HG02885 (cell line): ENCODE measurements around the gene ABCA13.
A peak's percentile ranks its signal among the peaks of the same experiment; 100 is the strongest.
"Not testable (repeated sequence)": the region's sequence is repeated elsewhere in the genome, so short reads cannot be mapped to it uniquely, and the experiment has no call there.

Experiments used
- ATAC-seq: cut with Tn5 transposase; IDR thresholded peaks from one replicate; pipeline ENCODE4 v1.9.1; 2021; ENCODE audit warnings: mild to moderate bottlenecking; ENCODE audit not compliant: unreplicated experiment, poor library complexity

Gene ABCA13, protein sequence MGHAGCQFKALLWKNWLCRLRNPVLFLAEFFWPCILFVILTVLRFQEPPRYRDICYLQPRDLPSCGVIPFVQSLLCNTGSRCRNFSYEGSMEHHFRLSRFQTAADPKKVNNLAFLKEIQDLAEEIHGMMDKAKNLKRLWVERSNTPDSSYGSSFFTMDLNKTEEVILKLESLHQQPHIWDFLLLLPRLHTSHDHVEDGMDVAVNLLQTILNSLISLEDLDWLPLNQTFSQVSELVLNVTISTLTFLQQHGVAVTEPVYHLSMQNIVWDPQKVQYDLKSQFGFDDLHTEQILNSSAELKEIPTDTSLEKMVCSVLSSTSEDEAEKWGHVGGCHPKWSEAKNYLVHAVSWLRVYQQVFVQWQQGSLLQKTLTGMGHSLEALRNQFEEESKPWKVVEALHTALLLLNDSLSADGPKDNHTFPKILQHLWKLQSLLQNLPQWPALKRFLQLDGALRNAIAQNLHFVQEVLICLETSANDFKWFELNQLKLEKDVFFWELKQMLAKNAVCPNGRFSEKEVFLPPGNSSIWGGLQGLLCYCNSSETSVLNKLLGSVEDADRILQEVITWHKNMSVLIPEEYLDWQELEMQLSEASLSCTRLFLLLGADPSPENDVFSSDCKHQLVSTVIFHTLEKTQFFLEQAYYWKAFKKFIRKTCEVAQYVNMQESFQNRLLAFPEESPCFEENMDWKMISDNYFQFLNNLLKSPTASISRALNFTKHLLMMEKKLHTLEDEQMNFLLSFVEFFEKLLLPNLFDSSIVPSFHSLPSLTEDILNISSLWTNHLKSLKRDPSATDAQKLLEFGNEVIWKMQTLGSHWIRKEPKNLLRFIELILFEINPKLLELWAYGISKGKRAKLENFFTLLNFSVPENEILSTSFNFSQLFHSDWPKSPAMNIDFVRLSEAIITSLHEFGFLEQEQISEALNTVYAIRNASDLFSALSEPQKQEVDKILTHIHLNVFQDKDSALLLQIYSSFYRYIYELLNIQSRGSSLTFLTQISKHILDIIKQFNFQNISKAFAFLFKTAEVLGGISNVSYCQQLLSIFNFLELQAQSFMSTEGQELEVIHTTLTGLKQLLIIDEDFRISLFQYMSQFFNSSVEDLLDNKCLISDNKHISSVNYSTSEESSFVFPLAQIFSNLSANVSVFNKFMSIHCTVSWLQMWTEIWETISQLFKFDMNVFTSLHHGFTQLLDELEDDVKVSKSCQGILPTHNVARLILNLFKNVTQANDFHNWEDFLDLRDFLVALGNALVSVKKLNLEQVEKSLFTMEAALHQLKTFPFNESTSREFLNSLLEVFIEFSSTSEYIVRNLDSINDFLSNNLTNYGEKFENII (N-terminal part only)

DNA sequence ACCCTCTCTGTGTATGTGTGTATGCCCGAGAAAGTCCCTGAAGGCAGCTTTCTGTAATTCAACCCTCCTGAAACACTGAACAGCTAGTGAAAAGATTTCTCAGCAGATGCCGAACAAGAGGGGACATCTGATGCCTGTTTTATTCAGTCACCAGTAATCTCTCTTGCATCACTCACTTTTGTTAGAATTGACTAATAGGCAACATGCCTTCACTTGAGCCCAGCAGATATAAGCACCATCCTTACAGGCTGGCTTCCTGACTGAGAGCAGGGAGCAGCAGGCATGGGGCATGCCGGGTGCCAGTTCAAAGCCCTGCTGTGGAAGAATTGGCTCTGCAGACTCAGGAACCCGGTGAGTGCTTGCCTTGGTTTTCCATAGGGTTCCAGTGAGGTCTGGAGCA, at the start of gene ABCA13:
TSS of gene ABCA13 (plus strand) at position 257 of the 400 bp plus-strand sequence. CDS start at position 283, 26 bp downstream.
- no peak for ATAC-seq

DNA sequence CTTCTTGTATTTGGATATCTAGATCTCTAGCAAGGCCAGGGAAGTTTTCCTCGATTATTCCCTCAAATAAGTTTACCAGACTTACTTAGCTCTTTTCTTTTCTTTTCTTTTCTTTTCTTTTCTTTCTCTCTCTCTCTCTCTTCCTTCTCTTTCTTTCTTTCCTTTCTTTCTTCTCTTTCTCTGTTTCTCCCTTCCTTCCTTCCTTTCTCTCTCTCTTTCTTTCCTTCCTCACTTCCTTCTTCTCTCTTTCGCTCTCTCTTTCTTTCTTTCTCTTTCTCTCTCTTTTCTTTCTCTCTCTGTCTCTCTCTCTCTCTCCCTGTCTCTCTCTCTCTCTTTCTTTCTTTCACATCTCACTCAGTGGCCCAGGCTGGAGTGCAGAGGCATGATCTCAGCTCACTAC, 45.2 kb upstream of the ABCA13 start:
- ATAC-seq, result no peak

DNA sequence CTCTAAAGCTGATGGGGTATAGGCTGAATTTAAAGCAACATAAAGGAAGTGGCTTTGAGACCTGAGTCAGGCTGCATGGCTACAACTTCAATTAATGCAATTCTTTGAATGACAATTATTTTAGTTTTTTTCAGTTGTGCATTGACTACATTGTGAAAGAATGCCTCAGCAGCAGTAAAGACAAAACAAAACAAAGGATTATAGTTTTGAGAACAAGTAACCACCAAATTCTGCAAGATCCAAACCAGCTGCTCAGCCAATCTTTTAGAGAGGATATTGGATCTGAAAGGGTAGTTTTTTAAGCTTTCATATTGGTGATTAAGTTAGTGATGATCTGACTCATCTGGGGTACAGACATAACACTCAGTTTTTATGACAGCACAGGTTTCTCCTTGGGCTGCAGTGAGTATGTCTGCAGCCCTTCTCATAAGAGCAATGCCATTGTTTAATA, 40.6 kb upstream of the ABCA13 start:
- peak; percentile 80 for ATAC-seq

DNA sequence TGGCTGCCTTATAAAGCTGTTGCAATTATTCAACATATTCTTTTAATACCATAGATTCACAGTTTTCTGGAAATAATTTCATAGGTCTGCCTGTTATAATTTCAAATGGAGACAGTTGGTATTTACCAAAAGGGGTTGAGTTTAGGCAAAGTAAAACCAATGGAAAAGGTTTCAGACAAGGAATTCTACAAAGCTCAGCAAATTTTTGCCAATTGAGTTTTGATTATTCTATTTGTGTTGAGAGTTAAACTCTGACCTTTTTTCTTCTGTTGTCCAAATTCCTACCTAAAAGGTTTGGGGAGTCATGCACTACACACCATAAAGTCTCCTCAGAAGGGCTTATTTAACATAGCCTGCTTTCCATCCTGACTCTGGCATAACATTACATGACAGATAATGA, 38.5 kb upstream of the ABCA13 start:
- ATAC-seq, result no peak

DNA sequence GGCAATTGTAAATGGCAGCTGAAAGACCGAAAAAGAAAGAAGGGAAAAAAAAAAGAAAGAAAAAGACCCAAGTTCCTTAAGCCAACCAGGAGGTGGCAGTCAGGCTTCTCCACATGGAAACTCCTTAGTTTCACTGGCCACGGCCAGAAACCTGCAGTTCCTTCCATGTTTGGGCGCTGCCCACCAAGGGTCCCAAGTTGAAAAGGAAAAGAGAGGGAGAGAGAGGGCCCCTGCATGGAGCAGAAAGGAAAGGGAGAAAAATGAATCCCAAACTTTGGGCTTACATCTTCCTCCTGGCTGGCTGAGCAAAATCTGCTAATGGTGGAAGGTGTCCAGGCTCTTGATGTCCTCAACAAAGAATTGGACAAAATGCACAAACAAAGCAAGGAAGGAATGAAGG, 31.8 kb upstream of the ABCA13 start:
- no peak for ATAC-seq

DNA sequence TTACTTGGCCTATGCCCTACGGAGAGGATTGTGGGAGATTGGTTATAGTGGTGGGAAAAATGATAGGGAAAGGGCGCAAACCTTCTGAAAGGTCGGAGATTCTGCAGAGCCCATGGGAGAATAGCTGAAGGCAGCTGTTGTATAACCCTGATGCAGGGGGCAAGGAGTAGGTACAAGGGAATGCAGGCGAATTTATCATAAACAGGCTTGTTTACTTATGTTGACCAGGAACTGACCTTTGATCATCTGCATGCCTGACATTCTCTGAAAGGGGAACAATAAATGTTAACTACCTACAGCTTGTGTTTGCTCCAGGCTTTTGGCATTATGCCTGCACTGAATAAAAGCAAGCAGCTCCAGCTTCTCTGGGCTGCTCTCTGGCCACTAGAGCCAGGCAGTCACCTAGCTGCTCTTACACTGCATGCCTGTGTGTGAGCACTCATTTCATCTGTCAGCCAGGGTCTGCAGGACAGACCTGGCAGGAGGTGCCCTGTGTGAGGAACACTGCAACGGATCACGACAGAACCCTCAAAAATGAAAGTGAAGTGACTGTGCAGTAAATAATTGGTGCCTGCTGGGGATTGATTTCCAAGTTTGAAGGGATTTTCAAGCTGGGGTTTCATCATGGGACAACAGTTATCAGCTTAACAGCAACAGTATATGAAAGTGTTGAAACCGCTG, 31.1 kb upstream of the ABCA13 start:
- no peak for ATAC-seq

DNA sequence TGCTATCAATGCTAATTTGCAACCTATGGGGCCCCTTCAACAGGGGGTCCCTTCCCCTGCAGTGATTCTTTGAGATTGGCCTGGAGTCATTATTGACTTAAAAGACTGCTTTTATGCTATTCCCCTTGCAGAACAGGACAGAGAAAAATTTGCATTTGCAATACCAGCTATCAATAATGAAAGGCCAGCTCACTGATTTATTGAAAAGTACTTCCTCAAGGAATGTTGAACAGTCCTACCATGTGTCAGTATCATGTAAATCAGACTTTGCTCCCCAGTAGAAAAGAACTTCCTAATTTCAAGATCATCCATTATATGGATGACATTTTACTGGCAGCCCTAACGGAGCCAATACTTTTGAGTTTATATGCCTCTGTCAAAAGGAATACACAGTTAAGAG, 29.7 kb upstream of the ABCA13 start:
- no peak for ATAC-seq

DNA sequence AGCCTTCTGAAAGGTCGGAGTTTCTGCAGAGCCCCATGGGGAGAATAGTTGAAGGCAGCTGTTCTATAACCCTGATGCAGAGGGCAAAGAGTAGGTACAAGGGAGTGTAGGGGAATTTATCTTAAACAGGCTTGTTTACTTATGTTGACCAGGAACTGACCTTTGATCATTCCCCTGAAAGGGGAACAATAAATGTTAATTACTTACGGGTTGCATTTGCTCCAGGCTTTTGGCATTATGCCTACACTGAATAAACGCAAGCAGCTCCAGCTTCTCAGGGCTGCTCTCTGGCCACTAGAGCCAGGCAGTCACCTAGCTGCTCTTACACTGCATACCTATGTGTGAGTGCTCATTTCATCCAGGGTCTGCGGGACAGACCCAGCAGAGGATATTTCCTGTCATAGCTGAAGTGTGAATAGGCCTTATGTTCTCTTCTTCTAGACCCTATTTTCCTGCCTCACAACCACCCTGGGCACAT, 26.9 kb upstream of the ABCA13 start:
- no peak for ATAC-seq

DNA sequence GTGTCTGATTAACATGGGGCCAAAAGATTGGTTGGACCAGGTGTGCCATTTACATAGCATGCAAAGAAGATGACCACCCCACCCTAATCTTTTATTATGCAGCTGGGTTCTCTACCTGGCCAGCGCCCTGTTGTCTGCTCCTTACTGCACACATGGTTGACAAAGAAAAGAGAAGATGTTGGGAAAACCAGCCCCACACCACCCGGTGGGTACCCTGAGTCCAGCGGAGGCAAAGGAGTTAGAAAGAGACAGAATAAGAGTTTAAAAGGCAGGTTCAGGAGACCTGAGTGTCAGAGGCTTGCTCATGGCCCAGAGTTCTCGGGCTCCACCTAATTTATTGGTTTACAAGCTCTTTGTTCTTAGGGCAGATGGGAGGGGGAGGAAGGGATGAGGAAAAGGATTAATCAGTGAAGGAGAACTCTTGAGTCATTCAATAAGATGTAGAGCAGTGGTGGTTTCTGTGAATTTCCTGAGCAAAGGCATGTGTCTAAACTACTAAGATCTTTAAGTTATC, 24.1 kb upstream of the ABCA13 start:
- ATAC-seq, result no peak

DNA sequence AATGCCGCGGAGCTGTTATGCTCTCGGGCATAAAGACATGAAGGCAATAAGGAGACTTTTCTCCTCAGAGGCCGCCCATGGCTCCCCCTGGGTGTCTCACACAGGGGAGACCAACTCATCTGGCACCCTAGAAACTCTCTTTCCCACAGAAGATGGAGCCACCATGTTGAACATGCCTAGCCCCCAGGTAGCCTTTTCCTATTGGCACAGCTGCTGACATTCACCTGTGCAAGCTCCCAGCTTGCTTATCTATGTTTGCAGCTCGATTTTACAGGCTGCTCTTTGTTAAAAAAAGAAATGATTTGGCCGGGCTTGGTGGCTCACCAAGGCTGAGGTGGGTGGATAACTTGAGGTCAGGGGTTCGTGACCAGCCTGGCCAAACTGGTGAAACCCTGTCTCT, 23.6 kb upstream of the ABCA13 start:
- not testable (repeated sequence) for ATAC-seq

DNA sequence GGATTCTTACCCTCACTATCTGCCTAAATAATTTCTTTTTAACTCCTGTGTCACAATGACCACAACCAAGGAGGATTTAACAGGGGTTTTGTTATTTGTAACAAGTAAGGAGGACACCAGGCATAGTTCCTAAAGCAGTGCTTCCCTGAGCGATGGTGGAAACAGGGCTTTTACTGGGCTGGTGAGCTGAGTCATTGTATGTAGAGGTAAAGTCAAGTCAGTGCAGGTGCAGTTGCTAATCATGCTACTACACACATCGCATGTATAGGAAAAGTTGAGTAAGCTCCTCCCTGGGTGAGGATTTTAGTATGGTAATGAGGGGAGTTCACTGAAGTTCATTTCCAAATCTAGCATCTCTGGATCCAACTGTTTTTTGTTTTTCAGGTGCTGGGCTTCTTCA, 22.9 kb upstream of the ABCA13 start:
- ATAC-seq, result no peak

DNA sequence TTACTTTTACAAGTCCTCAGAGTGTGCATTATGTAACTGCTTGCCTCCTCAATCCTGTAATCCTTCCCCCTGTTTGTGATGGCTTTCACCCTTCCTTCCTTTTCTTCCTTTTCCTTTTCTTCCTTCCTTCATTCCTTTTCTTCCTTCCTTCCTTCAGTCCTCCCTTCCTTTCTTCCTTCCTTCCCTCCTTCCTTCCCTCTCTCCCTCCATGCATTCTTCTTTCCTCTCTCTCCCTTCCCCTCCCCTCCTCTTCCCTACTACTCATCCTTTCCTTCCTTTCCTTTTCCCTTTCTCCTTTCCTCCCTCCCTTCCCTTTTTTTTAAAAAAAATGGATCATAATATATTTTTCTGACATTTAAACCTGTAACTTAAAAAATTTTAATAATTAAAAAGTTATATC, 22.2 kb upstream of the ABCA13 start:
- no peak for ATAC-seq

DNA sequence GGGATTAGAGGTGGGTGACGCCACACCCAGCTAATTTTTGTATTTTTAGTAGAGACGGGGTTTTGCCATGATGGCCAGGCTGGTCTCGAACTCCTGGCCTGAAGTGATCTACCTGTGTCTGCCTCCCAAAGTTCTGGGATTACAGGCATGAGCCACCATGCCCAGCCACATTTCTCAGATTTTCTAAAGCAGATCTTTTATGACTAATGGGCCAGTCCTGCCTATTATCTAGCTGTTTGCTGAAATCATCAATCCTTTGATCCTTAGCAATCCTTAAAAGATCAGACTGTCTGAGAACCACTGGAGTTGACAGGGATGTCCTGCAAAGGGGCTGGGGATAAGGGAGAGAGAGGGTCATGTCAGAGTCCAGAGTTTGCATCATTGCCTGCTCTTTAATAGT, 21.2 kb upstream of the ABCA13 start:
- ATAC-seq, result no peak

DNA sequence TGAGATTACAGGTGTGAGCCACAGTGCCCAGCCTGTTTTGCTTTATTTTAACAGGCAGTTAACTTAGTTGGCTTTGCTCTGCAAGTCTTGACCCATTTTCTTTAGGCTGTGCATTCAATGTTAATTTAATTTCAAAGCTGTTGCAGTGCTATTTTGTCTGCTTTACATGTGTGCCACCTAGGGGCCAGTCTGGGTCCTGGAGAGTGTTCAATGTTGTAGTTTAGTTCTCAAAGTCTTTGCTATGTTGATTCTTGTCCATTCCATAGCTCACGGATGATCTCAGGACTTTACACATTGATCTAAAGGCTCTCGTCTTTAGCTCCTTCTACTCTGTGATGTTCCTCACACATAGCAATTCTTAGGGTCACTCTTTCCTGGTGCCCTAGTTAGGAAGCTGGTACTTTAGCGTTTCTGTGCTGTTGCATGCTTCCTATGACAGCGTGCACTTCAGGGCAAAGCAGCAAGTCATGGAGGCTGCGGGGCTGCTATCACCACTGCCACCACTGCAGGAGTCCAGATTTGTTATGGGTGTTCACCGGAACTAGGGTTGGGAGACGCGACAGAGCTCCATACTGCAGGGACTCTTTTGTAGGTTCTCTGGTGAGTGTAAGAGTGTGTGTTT, 16.4 kb upstream of the ABCA13 start:
- ATAC-seq, result peak; percentile 80

DNA sequence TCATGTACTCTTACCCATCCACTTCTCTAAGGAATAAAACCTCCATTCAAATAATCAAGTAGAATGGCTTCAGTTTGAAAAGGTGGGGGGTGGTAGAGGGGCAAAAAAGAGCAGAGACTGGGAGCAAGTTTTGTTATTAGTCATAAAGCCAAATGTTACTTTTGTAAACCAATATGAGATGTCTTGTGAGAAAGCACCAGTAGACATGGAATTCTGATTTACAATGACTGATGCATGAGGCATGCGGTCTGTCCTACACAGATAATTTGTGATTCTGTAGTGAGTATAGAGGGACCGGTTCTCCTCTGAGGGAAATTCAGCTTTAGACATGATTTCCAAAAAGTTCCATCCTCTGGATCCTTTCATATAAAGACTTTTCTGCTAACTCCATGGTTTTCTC, 12.9 kb upstream of the ABCA13 start:
- no peak for ATAC-seq

DNA sequence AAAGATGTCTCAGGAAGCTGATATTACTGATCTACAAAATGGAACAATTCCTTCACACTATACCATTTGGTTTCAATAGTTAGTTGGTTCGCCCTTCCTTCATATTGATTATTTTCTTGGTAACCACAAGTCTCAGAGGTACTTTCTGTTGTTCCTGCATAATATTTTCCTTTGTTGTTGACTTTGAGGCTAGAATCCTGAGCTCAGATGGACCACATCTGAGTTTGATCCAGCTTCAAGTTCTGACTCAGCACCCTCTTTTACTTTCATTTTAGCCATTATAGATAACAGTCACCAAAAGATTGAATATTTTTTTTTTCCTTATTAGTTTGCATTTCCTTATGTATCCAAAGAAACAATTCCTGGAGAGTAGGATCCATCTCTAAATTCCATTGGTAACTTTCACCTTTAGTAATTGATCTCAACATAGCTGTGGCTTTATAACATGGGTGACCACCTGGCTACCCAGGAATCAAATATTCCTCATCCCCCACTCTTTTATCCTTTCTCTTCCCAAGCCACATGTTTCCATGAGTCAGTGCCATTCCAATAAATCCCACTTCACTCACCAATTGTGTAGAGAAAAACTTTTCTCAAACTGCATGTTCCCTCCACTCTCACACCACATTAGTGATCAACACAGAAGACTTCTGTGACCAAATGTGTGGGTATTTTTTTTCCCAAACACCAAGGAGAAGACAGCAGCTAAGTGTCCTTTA, 9.7 kb upstream of the ABCA13 start:
- no peak for ATAC-seq

DNA sequence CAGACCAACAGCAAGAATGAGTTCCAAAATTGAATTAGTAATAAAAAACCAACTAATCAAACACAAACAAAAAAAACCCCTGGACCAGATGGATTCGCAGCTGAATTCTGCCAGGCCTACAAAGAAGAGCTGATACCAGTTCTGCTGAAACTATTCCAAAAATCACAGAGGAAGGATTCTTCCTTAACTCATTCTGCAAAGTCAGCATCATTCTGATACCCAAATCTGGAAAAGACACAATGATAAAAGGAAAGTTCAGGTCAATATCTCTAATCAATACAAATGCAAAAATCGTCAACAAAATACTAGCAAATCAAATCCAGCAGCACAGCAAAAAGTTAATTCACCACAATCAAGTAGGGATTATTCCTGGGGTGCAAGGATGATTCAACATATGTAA, 6.1 kb upstream of the ABCA13 start:
- no peak for ATAC-seq

DNA sequence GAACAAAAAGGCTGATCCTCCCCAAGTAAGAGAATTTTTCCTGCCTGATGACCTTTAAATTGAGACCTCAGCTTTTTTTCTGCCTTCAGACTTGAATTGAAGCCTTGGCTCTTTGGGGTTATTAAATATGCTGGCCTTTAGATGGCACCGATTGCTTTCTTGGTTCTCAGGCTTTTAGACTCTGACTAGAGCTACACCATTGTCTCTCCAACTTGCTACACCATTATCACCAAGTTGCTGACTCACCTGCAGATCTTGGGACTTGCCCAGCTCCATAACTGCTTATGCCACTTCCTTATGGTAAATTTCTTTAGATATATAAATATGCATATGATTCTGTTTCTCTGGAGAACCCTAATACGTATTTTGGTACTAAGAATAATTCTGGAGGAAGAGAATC, 3.1 kb upstream of the ABCA13 start:
- no peak for ATAC-seq

DNA sequence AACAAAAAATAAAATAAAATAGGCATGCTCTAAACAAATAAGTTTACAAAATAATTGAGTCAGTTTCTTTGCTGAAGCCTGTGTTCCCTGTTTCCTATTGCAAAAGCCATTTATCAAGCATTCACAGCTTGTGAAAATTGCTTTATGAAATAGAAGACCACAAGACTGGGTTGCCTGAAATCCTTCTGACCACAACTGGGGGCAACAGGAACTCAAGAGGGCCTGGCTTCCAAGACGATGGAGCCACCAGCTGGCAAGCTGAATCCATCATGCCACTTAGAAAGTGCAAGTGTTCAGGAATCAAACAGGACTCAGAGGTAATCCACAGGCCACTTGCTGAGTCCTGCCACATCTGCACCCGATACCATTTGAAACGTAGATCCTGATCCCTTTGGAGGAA, 752 bp upstream of the ABCA13 start:
- ATAC-seq, result no peak
